GM18951 (cell line): Measurements from ENCODE around the gene SPAG9.

Source experiments
- POLR2A ChIP-seq: IDR thresholded peaks from 4 replicates; pipeline ENCODE4 v1.6.1; 2011; ENCODE audit warnings: mild to moderate bottlenecking; ENCODE audit not compliant: insufficient read length, insufficient read depth; ENCODE audit errors: extremely low read depth
- in situ Hi-C: fragments of 300-500 bp; cut with MboI; formaldehyde crosslinking; loops from one replicate; pipeline ENCODE4 v1.12.0; 2022; ENCODE audit warnings: low sequenced_read_pairs, mixed read lengths, inconsistent platforms; ENCODE audit not compliant: unreplicated experiment

SPAG9 gene

GRCh38 chr17:51000835-51001638 is 119.6 kb downstream of the SPAG9 start:
- no peak for TF ChIP-seq POLR2A
- in situ Hi-C loops, result loop anchor here (5.0 kb wide), 1 partner anchor 141 kb away; no protein-coding TSS in a partner anchor

GRCh38 chr17:50995668-50996067 is 125.0 kb downstream of the SPAG9 start:
- no peak for TF ChIP-seq POLR2A
- in situ Hi-C loops, result no loop called here

GRCh38 chr17:50993544-50993943 is 127.1 kb downstream of the SPAG9 start:
- no peak for TF ChIP-seq POLR2A
- in situ Hi-C loops, result no loop called here

GRCh38 chr17:50989149-50989548 is 131.5 kb downstream of the SPAG9 start:
- in situ Hi-C loops, result no loop called here
- TF ChIP-seq POLR2A, result no peak

- in situ Hi-C loops, result no loop called here
- no peak for TF ChIP-seq POLR2A
Observed at GRCh38 chr17:50988427-50988826, 132.2 kb downstream of the SPAG9 start.

GRCh38 chr17:50986989-50987660 is 133.5 kb downstream of the SPAG9 start:
- no peak for TF ChIP-seq POLR2A
- in situ Hi-C loops, result no loop called here

- TF ChIP-seq POLR2A, result no peak
- in situ Hi-C loops, result no loop called here
Observed at GRCh38 chr17:50981279-50981678, 139.4 kb downstream of the SPAG9 start.

GRCh38 chr17:50979524-50979927 is 141.1 kb downstream of the SPAG9 start:
- TF ChIP-seq POLR2A, result no peak
- in situ Hi-C loops, result no loop called here

- in situ Hi-C loops, result no loop called here
- no peak for TF ChIP-seq POLR2A
Observed at GRCh38 chr17:50977487-50978159, 143.0 kb downstream of the SPAG9 start.

GRCh38 chr17:50976951-50977472 is 143.7 kb downstream of the SPAG9 start:
- TF ChIP-seq POLR2A, result no peak
- in situ Hi-C loops, result no loop called here

- TF ChIP-seq POLR2A, result no peak
- in situ Hi-C loops, result no loop called here
Observed at GRCh38 chr17:50973557-50974494, 146.8 kb downstream of the SPAG9 start.

GRCh38 chr17:50972577-50972976 is 148.1 kb downstream of the SPAG9 start:
- in situ Hi-C loops, result no loop called here
- no peak for TF ChIP-seq POLR2A
